Astrocyte (in vitro differentiated cells and primary cell): ENCODE data around the gene ASB8.

Experiments
- CTCF ChIP-seq: IDR thresholded peaks from 2 replicates; pipeline ENCODE4 v1.5.1; 2011; ENCODE audit warnings: low read depth, mild to moderate bottlenecking, inconsistent platforms, low read length, moderate library complexity; ENCODE audit not compliant: insufficient read depth
- EZH2 ChIP-seq: IDR thresholded peaks from 2 replicates; pipeline ENCODE4 v1.6.1; 2012; ENCODE audit warnings: mild to moderate bottlenecking, low read length, inconsistent platforms; ENCODE audit not compliant: insufficient read depth

GRCh38 chr12:48121522-48121921 is 35.8 kb downstream of the ASB8 start:
- TF ChIP-seq EZH2 = no peak
- TF ChIP-seq CTCF = no peak
